Hypothalamus (tissue), 51 donors: ENCODE results near the gene BLCAP.
"Not testable (repeated sequence)": the region's sequence is repeated elsewhere in the genome, so short reads cannot be mapped to it uniquely, and the experiment has no call there.

ENCODE experiments used
- DNase-seq, 51 donors: peaks; one replicate each; lab custom pipeline; 2025; lab: John Stamatoyannopoulos, UW

BLCAP gene, protein sequence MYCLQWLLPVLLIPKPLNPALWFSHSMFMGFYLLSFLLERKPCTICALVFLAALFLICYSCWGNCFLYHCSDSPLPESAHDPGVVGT

DNA sequence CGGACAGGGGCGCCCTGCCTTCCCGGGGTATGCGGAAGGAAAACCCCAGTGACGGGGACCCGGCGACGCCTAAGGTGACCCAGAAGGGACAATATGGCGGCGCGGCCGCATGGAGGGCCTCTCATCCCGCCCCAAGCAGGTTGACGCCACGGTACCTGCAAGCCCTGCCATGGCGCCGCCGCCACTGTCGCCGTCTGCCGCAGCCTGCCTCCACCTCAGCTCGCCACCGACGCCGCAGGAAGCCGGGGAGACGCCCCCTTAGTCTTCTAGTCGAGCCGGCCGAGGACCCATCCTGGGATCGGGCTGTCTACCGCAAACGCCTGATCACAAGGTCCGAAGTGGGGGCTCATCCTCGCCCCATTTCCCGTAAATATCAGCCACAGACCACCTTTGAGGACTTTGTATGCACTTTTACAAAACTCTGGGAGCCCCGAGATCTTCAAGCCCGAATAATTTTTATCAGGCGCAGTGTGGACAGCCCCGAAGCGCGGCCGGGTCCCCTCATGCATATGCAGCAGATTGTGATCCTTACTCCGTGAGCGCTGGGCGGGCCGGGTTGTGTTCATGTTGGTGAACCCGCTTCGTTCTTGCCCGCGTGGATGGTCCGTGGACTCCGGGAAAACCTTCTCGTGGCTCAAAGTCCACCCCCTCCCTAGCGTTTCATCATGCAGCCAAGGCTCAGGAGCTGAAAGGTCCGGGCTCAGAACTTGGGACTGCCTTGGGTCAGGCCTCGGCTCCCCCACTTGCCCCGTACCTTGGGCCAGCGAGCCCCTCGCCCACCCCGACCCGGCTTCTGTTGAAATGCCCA, at the start of gene BLCAP:
BLCAP (minus strand) TSS at position 239 of the 808 bp plus-strand sequence. CDS start 8,702 bp downstream, outside the sequence.
- DNase-seq: peak; percentile 60 to 98 (median 87)

DNA sequence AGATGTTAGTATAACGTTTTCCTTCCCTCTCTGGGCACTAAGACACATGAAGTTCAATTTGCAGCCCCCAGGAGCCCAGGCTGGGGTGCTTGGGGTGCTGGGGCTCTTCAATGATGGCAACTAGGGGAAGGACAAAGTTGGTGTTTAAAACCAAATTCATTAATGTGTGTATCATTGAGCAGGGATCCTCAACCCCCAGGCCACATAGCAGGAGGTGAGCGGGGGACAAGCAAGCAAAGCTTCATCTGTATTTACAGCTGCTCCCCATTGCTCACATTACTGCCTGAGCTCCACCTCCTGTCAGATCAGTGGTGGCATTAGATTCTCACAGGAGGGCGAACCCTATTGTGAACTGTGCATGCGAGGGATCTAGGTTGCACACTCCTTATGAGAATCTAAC, 49.8 kb upstream of the BLCAP start:
- not testable (repeated sequence) for DNase-seq

DNA sequence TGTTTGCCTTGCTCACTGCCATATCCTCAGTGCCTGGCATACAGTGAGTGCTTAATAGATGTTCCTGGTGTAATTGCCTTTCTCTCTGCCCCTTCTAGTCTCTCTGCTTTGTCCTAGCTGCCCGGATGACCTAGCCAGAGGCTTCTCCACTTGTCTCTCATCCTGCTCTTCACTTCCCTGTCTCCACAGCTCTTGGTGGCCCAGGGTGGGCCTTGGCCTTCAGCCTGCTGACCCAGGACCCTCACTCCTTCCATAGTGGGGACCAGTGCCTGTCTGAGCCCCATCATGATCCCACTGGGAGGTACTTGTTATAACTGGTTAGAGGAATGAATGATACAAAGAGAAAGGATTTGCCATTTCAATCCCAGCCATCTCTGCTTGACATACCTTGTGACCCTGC, 49.2 kb upstream of the BLCAP start:
- no peak for DNase-seq

DNA sequence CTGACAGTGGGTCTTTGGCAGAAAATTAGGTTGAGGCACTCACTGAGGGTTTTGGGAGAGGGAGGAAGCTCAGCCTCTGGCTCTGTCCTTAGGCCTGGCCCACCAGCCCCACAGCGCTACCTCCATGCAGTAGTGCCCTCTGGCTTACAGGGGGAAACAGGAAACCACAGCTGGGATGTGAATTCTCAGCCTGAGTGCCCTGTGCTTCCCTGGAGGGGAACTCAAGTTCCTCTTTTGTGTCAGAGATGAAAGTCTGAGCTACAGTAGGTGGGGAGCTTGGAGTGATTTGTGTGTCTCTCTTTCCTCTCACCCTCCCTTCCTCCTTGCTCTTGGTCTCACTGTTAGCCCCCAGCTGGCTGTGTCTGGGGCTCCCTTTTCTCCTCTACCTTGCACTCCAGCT, 48.2 kb upstream of the BLCAP start:
- no peak for DNase-seq

DNA sequence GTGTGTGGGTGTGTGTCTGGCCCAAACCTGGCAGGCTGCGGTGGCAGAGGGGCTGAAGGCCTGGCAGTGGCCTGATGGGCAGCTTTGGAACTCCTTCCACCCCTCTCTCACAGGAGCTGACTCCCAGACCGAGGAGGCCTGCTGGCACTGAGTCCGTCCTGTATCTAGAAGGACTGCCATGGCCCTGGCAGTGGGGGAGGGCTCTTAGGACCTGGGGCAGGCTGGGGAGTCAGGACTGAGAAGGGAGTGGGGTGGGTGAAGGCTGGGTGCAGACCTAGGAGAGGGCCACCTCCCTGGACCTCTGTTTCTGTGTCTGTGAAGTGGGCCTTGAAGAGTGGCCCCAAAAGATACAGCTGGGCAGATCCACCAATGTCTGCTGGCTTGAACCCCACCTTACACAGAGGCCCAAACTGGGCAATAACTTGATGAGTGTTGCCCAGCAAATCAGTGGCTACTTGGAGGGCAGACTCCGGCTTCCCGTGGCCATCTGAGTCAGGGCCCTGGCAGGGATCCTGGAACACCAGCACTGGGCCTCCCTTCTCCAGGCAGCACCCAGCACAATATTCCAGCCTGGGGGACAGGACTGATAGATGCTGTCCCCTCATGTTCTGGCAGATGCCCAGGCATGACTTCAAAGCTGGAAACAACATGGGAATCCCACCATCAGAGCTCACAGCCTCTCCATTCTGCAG, 46.7 kb upstream of the BLCAP start:
- DNase-seq: no peak

DNA sequence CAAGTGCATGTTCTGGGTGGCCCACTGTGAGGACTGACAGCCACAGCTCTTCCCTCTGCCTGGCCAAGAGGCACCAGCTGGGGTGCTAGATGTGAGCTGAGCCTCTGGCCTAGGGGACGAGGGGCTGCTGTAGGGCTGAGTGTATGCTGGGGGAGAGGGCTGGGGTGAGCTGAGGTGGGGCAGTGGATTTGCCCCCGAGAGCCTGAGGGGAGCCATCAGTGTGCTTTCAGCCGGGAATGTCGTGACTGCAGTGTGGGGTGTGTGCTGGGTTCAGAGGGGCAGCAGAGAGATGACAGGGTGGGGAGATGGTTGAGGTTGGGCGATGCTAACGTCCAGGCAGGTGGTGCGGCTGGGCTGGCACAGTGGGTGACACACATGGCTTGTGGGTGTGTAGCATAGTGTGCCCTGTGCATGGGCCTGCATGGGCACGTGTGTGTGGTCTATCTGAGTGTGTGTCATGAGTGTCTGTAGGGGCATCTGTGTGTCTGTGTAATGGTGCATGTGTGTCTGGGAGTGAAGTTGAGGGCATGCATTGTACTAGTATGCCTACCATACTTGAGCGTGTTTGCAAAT, 46.0 kb upstream of the BLCAP start:
- no peak for DNase-seq

DNA sequence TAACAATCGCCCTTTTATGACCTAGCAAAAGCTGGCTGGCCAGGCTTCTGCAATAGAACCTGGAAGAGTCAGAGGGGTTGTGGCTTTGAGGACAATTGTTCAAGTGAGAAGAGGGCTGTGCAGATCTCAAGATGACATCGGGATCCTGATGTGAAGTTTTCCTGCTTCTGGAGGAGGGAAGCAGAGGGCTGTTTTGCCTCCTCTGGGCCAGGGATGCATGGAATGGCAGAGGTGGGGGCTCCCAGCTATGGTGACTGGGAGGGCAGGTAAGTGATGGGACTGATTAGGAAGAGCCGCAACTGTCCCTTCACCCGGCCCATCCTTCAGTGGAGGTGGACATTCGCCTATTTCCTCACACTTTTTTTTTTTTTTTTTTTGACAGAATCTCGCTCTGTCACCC, 43.4 kb upstream of the BLCAP start:
- no peak for DNase-seq

DNA sequence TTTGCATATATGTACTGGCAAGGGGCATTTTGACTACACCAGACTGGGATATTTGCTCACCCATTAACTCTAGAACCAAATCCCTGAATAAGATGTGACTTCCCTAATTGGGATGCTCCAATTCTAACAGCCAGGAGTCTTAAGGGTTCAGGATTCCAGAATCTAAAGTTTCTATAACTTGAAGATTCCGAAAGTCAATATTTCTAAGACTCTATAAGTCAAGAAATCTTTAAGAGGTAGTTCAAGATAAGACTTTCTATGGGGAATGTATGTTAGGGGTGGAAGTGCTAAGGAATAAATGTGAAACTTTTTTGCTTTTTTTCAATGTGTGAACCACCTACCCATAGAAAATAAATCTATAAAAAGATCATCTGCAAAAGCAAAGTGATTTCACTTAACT, 42.7 kb upstream of the BLCAP start:
- DNase-seq: no peak

DNA sequence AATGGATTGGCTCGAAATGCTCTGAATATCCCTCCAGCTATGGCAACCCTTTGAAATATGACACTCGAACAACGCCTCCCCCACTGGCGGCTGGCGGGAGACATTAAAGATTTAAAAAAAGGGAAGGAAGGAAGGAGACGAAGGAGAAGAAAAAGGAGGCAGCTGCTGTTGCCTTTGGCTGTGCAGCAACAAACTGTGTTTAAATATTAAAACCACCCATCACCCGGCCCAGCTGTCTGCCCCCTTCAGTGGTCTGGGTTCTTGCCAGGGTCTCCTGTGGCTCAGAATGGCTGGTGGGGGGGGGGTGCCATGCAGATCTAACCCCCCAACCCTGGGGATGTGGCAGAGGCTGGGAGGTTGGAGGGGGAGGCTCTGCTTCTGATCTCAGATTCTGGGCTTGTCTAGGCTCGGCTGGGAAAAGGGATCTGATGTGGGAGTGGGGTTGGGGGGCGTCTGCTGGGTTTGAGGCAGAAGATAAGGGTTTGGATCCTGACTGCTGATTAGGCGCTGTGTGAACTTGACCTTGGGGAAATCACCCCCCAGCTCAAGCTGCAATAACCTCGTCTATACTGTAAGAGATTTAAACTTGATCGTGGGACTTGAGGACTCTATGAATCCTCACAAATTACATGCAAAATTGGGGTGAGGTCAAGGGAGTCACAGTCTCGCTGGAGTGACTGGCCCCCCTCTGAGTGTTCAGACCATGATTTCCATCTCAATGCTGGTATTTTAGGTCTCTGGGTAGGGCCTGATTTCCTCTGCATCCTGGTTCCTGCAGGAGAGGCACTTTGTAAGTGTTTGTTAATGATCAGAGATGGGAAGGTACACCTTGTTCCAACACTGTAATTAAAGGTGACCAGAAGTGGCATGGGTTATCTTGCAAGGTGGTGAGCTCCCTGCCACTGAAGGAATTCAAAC, 40.3 kb upstream of the BLCAP start:
- no peak for DNase-seq

DNA sequence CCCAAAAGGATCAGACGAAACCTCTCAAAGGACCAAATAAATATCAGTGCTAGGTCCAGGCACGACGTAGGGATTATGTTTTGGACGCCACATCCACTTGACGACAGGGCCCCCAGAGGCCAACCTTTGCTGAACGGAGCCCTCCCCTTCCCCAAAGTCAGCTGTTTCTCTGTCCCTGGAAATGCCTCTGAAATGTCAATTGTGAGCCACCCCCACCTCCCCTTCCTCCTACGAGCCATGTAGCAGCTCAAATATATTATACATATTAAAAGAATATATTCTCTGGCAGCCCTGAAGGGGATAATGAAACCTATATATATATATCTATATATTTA, 39.6 kb upstream of the BLCAP start:
- no peak for DNase-seq

DNA sequence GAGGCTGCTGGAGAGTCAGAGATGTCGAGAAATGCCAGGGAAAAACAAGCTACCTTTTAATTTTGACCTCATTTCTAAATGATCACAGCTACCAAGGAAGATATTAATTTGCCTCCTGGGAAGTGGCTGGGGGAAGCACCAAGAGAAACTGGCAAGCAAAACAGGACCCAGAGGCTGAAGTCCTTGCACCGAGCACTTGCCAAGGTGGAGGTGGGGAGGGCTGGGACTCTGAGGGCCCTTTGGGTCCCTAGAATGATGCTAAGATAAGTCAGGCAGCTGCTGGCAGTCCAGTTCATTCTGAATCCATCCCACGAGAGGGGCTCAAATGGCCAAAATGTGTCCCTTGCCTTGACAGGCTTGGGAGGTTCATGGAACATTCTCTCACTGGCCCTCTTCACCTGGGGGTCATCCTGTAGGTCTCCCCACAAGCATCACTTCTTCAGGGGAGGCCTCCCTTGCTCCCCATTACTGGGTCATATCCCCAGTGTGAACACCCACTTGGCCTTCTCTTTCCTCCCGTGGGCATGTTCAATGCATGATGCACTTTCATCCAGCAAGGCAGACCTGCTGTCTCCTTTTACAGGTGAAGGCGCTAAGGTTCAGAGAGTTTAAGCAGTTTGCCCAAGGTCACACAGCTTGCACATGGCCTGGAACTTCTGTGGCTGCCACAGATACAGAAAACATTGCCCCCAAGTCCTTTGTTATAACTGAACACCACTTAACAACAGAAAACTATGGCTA, 39.1 kb upstream of the BLCAP start:
- DNase-seq: no peak

DNA sequence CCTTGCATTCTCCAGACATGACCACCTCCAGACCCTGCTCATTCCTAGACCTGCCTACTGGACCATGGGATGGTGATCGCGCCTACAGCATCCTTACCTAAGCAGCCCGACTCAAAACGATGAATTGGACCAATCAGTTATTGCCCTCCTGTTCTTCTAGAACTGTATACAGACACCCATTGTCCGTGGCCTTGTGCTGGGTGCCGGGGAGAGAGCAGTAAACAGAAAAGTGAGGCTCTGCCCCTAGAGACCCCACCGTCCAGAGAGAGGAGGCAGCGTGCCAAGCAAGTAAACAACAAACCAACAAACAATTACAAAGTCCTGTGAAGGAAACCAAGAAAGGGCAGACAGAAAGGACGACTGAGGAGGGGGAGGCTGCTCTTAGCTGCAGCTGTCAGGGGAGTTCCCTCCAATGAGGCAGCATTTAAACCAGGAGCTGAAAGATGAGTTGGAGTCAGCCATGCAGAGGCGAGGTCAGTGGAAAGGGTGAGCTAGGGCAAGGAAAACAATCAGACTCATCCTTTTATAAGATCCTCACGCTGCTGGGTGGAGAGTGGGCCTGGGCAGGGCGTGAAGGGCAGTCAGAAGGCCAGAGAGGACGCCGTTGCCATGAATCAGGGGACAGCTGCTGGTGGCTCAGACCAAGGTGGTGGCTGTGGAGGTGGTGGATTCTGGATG, 37.6 kb upstream of the BLCAP start:
- DNase-seq: no peak

DNA sequence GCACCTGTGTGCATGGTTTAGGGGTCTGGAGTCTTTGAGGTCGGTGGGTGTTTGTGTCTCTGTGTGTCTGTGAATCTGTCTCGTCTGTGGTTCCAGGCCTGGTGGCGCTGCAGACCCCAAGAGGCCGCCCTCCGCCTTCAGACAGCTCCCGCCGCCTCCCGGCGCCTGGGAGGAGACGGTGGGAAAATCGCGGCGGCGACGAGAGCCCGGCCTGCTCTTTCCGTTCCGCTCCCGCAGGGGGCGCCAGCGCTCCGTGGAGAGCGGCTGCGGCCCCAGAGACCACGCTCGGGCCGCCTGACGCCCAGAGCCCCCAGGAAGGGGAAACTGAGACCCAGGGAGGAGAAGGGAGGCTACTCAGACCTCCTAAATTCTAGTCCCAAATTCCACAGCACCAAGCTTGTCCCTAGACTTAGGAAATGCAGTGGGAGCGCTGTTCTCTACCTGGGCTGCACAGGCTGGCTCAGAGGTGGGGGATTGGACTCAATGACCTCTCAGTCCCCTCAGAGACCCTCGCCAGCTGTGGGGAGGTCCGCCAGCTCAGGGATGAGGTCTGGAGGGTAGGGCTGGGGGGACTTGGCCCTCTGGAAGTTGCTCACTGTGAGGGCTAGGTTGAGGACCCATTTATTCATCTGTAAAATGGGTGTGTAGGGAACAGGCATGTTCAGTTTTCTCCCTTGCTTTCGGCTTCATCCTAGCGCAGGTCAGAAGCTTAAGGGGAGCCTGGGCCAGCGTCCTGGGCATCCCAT, 36.9 kb upstream of the BLCAP start:
- DNase-seq: peak in 28 of 51 donors; percentile 3 to 58 (median 18)

DNA sequence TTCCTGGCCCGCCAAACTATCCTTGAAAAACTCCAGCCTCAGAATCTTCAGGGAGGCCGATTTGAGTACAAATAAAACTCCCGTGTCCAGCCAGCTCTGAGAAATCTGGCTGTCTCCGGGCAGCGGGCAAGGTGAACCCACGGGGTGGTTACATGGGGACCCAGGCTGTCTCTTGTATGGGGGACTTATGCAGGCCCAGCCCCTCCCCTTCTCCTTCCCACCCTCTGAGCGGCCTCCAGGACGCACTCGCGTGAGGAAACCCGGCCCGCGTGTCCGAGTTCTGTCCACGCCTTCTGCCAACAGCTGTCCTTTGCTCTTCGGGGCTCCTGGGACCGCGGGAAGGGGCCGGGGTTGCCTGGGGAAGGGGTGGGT, 36.3 kb upstream of the BLCAP start:
- DNase-seq: no peak

DNA sequence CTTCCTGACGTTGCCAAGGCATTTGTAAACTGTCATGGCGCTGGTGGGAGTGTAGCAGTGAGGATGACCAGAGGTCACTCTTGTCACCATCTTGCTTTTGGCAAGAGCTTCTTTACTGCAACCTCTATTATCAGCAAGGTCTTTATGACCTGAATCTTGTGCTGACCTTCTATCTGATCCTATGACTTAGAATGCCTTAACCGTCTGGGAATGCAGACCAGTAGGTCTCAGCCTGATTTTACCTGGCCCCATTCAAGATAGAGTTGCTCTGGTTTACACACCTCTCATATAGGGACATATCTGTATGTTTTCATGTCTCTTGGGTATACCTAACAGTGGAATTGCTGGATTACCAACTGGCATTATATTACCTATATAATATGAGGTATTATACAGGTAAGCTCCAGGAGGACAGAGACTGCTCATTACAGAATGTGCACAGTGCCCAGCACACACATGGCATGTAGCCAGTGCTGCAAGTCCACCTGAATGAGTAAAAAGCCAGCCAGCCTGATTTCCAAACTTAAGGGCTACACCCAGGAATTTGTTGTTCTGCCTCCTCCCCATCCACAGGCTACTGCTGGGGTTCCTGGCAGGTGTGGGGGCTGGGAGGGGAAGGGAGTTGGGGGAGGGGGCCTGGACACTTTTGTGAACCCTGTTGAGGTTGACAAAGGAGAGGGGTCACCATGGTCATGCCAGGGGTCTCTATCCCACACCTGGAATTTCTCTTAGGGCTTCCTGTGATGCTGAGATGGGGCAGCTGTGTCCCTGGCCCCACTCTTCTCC, 35.2 kb upstream of the BLCAP start:
- no peak for DNase-seq

DNA sequence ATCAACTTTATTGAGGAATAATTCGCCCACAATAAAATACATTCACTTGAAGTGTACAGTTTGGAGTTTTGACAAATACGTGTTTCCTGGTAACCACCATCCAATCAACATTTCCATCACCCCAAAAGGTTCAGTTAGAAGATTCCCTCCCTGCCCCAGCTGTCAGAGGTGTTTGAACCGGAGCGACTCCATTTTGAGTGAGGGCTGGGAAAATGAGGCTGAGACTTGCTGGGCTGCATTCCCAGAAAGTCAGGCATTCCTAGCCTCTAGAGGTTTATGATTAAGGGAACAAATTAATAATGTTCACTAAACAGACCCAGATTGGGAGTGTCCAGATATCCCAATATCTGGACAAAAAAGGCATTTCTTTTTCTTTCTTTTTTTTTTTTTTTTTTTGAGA, 33.0 kb upstream of the BLCAP start:
- no peak for DNase-seq

DNA sequence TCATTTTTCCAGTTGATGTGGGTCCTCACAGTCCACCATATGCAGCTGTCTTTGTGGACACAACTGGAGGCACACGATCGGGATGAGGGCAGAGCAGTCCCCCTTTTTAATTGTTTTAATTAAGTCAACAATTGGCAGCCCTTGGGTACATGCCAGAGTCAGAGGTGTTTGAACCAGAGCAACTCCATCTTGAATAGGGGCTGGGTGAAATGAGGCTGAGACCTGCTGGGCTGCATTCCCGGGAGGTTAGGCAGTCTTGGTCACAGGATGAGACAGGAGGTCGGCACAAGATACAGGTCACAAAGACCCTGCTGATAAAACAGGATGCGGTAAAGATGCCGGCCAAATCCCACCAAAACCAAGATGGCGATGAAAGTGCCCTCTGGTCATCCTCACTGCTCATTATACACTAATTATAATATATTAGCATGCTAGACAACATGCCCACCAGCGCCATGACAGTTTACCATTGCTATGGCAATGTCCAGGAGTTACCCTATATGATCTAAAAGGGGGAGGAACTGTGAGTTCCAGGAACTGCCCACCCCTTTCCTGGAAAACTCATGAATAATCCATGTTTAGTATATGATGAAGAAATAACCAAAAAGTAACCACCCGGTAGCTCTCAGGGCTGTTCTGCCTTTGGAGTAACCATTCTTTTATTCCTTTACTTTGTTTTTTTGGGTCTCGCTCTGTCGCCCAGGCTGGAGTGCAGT, 31.8 kb upstream of the BLCAP start:
- DNase-seq: no peak
